Rectal smooth muscle tissue (tissue), 1 donor: ENCODE measurements around the gene HPDL.

Source experiments
- H3K27ac ChIP-seq: one replicate; pipeline ENCODE4 v1.7.0; 2013; ENCODE audit warnings: low read depth, low read length, inconsistent platforms
- H3K27me3 ChIP-seq: one replicate; pipeline ENCODE4 v1.7.0; 2013; ENCODE audit warnings: low read length; ENCODE audit not compliant: control insufficient read depth, insufficient read depth
- H3K36me3 ChIP-seq: one replicate; pipeline ENCODE4 v1.7.0; 2013; ENCODE audit warnings: low read length; ENCODE audit not compliant: control insufficient read depth, insufficient read depth
- H3K4me1 ChIP-seq: one replicate; pipeline ENCODE4 v1.7.0; 2013; ENCODE audit warnings: low read length; ENCODE audit not compliant: control insufficient read depth, insufficient read depth
- H3K4me3 ChIP-seq: one replicate; pipeline ENCODE4 v1.7.0; 2013; ENCODE audit warnings: low read length
- H3K9ac ChIP-seq: one replicate; pipeline ENCODE4 v1.7.0; 2013; ENCODE audit warnings: low read length

The HPDL gene

GRCh38 chr1:45327644-45328515 is 1.2 kb downstream of the HPDL start:
- H3K4me3 ChIP-seq = peak overlapping the region; percentile 66
- H3K36me3 ChIP-seq = peaks cover 7% of the 10 kb centered on the region
- no peak overlapping the region for H3K9ac ChIP-seq
- peaks cover 3% of the 10 kb centered on the region for H3K4me1 ChIP-seq
- no peaks in the 10 kb centered on the region for H3K27me3 ChIP-seq
- H3K27ac ChIP-seq = no peak overlapping the region

- Histone ChIP-seq H3K27me3 (no peaks in the 10 kb centered on the region), H3K36me3 (peaks cover 7% of the 10 kb centered on the region), H3K9ac (no peak overlapping the region), H3K4me1 (peaks cover 3% of the 10 kb centered on the region), H3K4me3 (no peak overlapping the region), H3K27ac (no peak overlapping the region)
Measured at GRCh38 chr1:45328680-45329079, 2.0 kb downstream of the HPDL start.

DNA sequence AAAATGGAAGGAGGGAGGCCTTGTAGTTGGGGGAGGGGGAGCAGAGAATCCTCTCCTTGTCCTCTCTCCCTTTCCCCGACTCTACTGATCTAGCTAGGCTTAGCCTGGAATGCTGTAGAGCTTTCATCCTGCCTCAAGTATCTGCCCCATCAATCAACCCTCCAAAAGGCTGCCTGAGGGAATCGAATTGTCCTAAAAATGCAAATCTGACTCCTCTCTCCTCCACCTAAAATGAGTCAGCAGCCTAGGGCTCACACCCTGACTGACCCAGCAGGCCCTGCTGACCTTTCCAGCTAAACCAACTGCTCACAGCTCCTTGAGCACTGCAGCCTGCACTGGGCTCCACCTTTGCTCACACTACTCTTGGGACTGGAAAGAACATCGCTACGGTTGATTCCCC is 2.8 kb downstream of the HPDL start:
- no peak overlapping the region for H3K27ac ChIP-seq
- H3K27me3 ChIP-seq = no peaks in the 10 kb centered on the region
- H3K9ac ChIP-seq = no peak overlapping the region
- H3K36me3 ChIP-seq = peaks cover 11% of the 10 kb centered on the region
- no peak overlapping the region for H3K4me3 ChIP-seq
- peaks cover 3% of the 10 kb centered on the region for H3K4me1 ChIP-seq

GRCh38 chr1:45331436-45332345 is 5.0 kb downstream of the HPDL start:
- H3K4me3 ChIP-seq = no peak overlapping the region
- no peaks in the 10 kb centered on the region for H3K27me3 ChIP-seq
- peaks cover 3% of the 10 kb centered on the region for H3K4me1 ChIP-seq
- H3K27ac ChIP-seq = no peak overlapping the region
- no peak overlapping the region for H3K9ac ChIP-seq
- peaks cover 11% of the 10 kb centered on the region for H3K36me3 ChIP-seq

DNA sequence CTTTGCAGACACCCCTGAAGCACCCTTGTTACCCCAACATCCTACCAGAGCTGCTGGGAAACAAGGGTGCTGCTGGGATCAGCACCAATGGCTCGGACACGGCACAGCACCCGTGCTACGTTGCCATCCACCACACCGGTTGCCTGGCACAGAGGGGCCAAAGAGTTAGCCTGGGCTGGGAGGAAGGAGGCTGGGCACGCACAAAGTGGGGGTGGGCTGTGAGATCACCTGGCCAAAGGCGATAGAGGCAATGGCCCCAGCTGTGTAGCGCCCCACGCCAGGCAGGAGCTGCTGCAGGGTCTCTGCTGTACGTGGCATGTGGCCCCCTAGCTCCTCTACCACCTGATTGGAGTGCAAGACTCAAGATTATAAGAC is 5.6 kb downstream of the HPDL start:
- Histone ChIP-seq H3K27ac (no peak overlapping the region), H3K36me3 (peaks cover 11% of the 10 kb centered on the region), H3K4me3 (no peak overlapping the region), H3K9ac (no peak overlapping the region), H3K4me1 (no peaks in the 10 kb centered on the region), H3K27me3 (no peaks in the 10 kb centered on the region)

DNA sequence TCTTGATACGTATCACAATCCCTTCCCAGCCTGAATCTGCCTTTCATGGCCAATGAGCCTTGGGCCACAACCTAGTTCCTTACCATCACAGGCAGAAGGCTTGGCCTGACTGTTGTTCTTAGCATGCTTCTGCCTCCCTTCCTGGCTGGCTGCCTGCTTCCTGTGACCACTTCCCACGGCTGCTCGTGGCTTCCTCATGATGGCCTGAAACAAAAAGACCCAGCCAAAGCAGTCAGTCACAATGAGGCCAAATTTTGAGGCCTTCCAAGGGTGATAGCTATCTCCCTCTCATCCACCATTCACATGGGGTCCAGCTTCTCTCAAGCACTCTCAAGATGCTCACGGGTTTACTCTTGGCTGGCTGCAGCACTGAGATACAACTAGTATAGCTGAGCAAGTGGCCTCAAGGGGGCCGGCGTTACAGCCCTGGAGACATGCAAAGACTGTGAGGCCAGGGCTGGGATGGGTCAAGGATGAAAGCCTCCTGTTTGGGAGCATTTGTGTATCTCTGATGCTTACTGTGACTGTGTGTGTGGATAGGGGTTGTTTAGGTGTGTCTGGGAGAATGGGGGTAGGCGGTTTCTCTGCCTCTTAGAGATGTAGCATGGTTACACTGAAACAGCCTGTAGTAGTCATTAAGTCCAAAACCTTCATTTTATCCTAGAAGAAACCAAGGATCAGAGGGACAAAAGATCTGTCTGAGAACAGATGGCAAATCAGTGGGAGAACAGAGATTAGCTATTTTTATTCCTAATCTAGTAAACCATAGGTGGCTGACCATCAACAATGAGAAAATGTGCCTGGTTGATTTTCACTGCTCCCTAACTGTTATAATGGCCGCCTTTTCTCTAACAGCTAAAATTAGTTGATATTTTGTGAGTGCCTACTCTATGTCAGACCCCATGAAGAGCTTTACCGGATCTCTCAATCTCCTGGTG is 7.9 kb downstream of the HPDL start:
- H3K9ac ChIP-seq = peak overlapping the region; percentile 13
- no peaks in the 10 kb centered on the region for H3K27me3 ChIP-seq
- H3K27ac ChIP-seq = no peak overlapping the region
- peaks cover 16% of the 10 kb centered on the region for H3K36me3 ChIP-seq
- H3K4me1 ChIP-seq = no peaks in the 10 kb centered on the region
- no peak overlapping the region for H3K4me3 ChIP-seq

- Histone ChIP-seq H3K4me1 (peaks cover 4% of the 10 kb centered on the region), H3K4me3 (no peak overlapping the region), H3K9ac (no peak overlapping the region), H3K27me3 (no peaks in the 10 kb centered on the region), H3K36me3 (peaks cover 16% of the 10 kb centered on the region), H3K27ac (no peak overlapping the region)
Measured at GRCh38 chr1:45335855-45336324, 9.2 kb downstream of the HPDL start.

- H3K27me3 ChIP-seq = no peaks in the 10 kb centered on the region
- H3K4me3 ChIP-seq = peak overlapping the region; percentile 8
- H3K4me1 ChIP-seq = peaks cover 15% of the 10 kb centered on the region
- no peak overlapping the region for H3K27ac ChIP-seq
- no peak overlapping the region for H3K9ac ChIP-seq
- peaks cover 22% of the 10 kb centered on the region for H3K36me3 ChIP-seq
Measured at GRCh38 chr1:45337630-45338325, 11.1 kb downstream of the HPDL start.

DNA sequence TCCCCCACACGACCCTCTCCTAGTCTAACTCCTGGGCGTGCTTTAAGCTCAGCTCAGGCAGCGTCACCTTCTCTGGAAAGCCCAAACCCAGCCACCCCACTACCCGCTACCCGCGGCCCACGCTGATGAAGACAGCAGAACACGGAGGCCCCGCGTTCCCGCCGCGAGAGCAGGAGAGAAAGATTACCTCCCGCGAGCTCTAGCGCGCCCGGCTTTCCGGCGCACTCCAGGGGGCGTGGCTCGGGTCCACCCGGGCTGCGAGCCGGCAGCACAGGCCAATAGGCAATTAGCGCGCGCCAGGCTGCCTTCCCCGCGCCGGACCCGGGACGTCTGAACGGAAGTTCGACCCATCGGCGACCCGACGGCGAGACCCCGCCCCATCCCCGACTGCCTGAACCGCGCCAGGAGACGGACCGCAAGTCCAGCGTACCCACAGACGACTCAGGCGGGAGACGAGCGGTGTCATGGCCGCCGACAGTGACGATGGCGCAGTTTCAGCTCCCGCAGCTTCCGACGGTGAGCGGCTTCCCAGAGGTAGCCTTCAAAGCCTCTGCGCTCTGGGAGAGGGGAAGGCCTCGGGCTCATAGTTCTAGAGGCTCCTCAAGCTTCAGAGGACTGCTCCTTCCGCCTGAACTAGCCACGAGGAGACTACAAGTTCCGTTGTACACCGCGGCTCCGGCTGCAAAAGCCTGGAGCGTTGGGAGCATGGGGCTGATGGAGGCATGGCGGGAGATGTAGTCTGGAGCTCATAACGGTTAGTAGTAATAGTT is 13.3 kb downstream of the HPDL start, which contains the start of the genes MUTYH and TOE1:
Gene MUTYH, minus strand, starts transcription at position 652 of the 770 bp plus-strand sequence. CDS start 5,935 bp downstream, outside the sequence.
Gene TOE1, plus strand, starts transcription at position 382 of the 770 bp plus-strand sequence. Its CDS starts 83 bp downstream, at position 465.
- Histone ChIP-seq H3K9ac (peak within 1 kb of the TSS; percentile 93), H3K4me1 (peaks cover 15% of the 10 kb centered on the region), H3K4me3 (peak within 1 kb of the TSS; percentile 96), H3K36me3 (peaks cover 27% of the 10 kb centered on the region), H3K27me3 (no peaks in the 10 kb centered on the region), H3K27ac (peak within 1 kb of the TSS; percentile 99)

DNA sequence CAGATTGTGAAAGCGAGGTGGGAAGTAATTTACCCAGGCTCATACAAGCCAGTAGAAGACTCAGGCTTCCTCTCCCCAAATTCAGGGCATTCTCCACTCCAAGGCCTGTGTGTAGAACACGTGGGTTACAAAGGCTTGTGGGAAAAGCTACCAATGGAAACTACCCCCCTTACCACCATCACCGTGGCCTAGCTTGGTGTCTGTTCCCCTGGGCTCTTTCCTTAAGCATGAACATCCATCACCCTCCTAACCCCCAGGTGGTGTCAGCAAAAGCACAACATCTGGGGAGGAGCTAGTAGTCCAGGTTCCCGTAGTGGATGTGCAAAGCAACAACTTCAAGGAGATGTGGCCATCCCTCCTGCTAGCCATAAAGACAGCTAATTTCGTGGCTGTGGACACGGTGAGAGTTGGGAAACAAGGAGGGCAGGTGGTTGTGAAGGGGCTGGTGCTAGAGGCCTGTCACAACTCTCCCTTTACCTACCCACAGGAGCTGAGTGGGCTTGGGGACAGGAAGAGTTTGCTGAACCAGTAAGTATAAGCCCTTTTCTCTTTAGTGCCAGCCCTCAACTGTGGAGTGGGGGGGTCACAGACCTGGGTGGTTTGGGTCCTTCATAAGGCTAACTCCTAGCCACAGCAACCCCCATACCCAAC is 14.2 kb downstream of the HPDL start:
- Histone ChIP-seq H3K27me3 (no peaks in the 10 kb centered on the region), H3K36me3 (peaks cover 27% of the 10 kb centered on the region), H3K27ac (peak overlapping the region; percentile 99), H3K4me1 (peaks cover 15% of the 10 kb centered on the region), H3K4me3 (peak overlapping the region; percentile 96), H3K9ac (peak overlapping the region; percentile 52)
